HG02981 (cell line): Measurements from ENCODE around the gene TMEM141.
"Not testable (repeated sequence)": the region's sequence is repeated elsewhere in the genome, so short reads cannot be mapped to it uniquely, and the experiment has no call there.

Experiments used
- ATAC-seq: cut with Tn5 transposase; IDR thresholded peaks from one replicate; pipeline ENCODE4 v1.9.1; 2021; ENCODE audit warnings: mild to moderate bottlenecking, moderate library complexity; ENCODE audit not compliant: unreplicated experiment

The TMEM141 gene

GRCh38 chr9:136771907-136772415 lies 19.2 kb upstream of the TMEM141 start:
- ATAC-seq = no peak

- no peak for ATAC-seq
Measured at GRCh38 chr9:136773386-136774044, 17.6 kb upstream of the TMEM141 start.

DNA sequence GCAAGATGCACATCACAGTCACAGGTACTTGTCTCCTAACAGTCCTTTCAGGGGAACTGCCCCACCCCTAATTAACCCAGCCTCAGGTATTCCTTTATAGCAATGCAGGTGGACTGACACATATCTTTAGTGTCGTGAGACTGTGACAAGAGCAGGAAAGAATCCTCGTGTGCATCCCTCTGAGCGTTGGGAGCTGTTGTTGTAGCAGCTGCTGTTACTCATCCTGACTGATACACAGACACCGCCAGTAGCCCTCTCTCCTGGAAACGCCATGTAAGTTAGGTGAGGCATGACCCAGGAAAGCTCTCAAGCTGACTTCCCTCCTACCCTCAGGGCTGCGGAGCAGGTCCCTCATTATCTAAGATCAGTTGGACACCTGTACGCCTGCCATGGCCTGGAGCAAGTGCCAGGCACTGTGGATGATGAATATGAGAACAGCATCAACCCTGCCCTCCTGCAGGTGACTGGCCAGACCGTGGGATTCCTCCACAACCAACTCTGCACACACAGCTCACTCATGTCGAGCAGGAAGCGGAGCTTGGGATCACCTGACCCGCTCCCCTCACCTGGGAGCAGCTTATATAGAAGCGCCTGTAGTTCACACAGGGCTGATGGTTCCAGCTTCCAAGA lies 16.6 kb upstream of the TMEM141 start:
- no peak for ATAC-seq

DNA sequence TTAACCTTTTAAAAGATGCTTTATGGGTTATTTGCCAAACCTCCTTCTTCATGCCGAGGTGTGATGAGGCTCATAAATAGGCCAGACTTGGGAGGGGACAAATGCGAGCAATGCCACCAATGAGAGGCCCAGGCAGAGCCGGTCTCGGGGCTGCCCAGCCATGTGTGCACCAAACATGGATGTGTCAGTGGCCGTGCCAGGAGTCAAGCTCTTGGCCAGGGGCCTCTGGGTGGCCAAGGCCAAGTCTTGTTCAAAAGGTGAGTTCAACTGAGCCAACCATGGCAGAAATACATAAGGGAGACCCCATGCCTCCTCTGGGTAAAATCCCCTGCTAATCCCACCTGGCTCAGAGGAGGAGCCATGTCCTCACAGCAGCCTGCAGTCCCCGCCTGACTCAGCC lies 16.0 kb upstream of the TMEM141 start:
- ATAC-seq = no peak

- no peak for ATAC-seq
Measured at GRCh38 chr9:136776947-136777346, 14.2 kb upstream of the TMEM141 start.

GRCh38 chr9:136777359-136777758 lies 13.8 kb upstream of the TMEM141 start:
- no peak for ATAC-seq

DNA sequence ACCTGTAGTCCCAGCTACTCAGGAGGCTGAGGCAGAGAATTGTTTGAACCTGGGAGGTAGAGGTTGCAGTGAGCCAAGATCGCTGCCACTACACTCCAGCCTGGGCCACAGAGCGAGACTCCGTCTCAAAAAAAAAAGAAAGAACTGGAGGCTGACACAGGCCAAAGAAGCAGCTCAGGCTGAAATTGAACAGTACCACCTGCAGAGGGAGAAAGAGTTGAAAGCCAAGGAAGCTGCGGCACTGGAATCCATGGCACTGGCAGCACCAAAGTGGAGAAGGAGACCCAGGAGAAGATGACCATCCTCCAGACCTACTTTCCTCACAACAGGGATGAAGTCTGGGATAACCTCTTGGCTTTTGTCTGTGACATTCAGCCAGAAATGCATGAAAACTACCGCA lies 11.3 kb upstream of the TMEM141 start:
- no peak for ATAC-seq

DNA sequence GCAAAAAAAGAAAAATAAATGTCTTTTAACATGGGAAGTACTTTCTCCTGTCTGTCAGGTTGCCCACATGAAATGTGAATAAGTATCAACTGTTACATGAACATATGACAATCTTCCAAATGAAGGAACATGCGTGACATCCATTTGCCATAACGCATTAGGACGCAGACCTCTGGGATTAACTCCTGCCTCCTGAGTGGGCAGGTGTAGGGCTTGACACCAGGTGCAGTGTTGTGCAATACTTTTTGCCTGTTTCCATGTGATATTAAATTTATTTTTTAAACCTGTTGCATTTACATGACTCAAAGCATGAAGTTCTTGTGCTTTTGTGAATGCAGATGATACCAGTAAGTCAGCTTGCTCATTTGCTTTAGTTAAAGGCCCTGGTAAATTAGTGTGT lies 8.7 kb upstream of the TMEM141 start:
- ATAC-seq = no peak

- ATAC-seq = no peak
Measured at GRCh38 chr9:136784249-136784996, 6.7 kb upstream of the TMEM141 start.

GRCh38 chr9:136784997-136785361 lies 6.2 kb upstream of the TMEM141 start:
- no peak for ATAC-seq

- ATAC-seq = not testable (repeated sequence)
Measured at GRCh38 chr9:136785565-136786355, 5.4 kb upstream of the TMEM141 start.

- ATAC-seq = no peak
Measured at GRCh38 chr9:136786451-136786850, 4.7 kb upstream of the TMEM141 start.

DNA sequence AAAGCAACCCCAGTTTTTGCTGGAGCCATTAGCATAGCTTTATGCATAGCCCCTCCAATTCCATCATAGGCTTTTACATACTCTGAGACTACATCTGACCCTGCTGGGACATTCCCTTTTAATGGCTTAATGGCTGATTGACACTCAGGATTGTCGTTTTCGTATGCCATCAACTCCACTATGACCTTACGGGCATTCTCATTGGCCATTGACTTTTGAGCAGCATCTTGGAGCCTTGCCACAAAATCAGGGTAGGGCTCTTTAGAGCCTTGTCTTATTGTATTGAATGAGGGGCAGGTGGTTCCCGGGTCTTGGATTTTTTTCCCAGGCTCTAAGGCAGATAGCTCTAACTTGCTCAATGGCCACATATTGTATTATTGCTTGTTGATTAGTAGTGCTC lies 4.2 kb upstream of the TMEM141 start:
- not testable (repeated sequence) for ATAC-seq

DNA sequence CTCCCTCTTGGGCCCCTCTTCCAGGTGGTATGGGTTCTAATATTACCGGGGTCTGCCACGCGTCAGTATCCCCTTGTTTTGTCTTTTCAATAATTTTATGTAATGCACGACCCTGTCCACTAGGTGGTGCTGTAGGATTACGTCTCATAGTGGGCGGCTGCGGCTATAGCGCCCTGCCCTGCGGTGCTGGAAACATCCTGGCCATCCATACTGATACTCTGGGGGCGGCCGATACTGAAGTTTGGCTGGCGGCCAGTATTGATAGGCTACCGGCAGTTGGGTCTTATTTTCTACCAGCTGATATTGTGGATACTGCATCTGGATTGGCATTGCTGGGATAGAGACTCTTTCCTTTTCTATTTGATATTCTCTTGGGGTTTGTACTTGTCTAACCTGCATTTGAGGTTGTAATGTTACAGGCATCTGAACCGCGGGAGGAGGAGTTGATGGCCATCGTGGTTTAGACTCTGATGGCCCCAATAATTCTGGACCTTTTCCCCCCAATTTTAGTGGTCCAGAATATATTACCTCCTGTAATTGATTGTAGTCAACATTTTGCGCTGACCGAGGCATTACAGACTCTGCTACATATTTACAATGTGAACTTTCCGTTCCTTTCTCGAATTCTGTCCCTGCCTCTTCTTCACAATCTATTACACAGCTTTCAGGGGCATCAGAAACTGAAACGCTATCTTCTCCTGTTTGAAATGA lies 3.3 kb upstream of the TMEM141 start:
- ATAC-seq = no peak

DNA sequence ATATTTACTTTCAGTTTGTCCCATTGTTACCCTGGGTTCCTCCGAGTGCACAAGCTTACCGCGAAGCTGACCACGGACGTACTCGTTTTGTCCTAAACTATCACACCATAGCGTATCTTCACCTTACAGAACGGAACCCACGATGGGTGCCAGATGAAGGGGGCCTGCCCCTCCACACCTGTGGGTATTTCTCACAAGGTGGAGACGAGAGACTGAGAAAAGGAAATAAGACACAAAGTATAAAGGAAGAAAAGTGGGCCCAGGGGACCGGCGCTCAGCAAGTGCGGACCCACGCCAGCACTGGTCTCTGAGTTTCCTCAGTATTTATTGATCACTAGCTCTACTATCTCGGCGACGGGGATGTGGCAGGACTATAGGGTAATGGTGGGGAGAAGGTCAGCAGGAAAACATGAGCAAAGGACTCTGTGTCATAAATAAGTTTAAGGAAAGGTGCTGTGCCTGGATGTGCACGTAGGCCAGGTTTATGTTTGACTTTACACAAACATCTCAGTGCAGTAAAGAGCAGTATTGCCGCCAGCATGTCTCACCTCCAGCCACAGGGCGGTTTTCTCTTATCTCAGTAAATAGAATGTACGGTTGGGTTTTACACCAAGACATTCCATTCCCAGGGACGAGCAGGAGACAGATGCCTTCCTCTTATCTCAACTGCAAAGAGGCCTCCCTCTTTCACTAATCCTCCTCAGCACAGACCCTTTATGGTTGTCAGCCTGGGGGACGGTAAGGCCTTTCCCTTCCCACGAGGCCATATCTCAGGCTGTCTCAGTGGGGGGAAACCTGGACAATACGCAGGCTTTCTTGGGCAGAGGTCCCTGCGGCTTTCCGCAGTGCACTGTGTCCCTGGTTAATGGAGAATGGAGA lies 2.3 kb upstream of the TMEM141 start:
- ATAC-seq = not testable (repeated sequence)

GRCh38 chr9:136789523-136789937 lies 1.6 kb upstream of the TMEM141 start:
- no peak for ATAC-seq

- no peak for ATAC-seq
Measured at GRCh38 chr9:136791516-136792276, 552 bp downstream of the TMEM141 start.

DNA sequence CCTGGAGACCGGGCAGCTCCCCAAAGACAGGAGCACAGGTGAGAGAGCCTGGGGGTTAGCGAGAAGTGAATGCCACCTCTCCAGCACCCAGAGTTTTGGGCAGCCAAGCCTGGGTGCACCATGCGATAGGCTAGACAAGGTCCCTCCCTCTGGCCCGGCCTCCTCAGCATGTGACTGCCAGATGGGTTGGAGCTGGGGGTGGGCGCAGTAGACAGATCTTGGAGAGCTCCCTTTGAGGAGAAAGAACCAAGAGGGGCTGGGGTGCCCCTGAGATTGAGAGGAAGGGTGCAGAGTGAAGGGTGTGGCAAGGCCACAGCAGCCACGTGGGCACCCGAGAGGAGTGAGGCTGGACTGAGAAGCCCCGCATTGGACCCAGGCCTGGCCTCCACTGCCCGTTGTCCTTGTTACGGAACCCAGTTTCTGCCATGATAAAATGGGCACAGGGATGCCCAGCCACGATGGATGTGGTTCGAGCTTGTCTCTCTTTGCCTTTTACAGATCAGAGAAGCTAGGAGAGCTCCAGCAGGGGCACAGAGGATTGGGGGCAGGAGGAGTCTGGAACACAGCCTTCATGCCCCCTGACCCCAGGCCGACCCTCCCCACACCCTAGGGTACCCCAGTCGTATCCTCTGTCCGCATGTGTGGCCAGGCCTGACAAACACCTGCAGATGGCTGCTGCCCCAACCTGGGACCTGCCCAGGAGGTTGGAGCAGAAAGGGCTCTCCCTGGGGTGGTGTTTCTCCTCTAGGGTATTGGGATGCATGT lies 1.4 kb downstream of the TMEM141 start:
- ATAC-seq = no peak
